RWPE1 (cell line): Measurements from ENCODE around the gene AHCYL2.

Source experiments
- CTCF ChIA-PET: fragments of 350-600 bp; sonication (Branson Sonifier 250); formaldehyde crosslinking; extraction: SDS; loops from one replicate; lab custom pipeline; 2021; lab: Yijun Ruan, JAX
- POLR2A ChIA-PET: fragments of 400-600 bp; formaldehyde crosslinking; extraction: SDS; loops from one replicate; lab custom pipeline; 2020; ENCODE audit warnings: antibody characterized with exemption; ENCODE audit not compliant: low non-redundant PET; lab: Yijun Ruan, JAX
- DNase-seq: peaks from one replicate; pipeline ENCODE4 v3.0.0; 2012; ENCODE audit warnings: low spot score
- H3K27ac ChIP-seq: fragments of 450-650 bp; 2 replicates; pipeline ENCODE4 v1.5.1; 2017
- TF ChIP-seq, protein P1 (sequence below): fragments of 450-650 bp; conservative IDR thresholded peaks from 2 replicates; pipeline ENCODE4 v1.5.1; 2017; ENCODE audit warnings: low read depth, mild to moderate bottlenecking

AHCYL2 gene

DNA sequence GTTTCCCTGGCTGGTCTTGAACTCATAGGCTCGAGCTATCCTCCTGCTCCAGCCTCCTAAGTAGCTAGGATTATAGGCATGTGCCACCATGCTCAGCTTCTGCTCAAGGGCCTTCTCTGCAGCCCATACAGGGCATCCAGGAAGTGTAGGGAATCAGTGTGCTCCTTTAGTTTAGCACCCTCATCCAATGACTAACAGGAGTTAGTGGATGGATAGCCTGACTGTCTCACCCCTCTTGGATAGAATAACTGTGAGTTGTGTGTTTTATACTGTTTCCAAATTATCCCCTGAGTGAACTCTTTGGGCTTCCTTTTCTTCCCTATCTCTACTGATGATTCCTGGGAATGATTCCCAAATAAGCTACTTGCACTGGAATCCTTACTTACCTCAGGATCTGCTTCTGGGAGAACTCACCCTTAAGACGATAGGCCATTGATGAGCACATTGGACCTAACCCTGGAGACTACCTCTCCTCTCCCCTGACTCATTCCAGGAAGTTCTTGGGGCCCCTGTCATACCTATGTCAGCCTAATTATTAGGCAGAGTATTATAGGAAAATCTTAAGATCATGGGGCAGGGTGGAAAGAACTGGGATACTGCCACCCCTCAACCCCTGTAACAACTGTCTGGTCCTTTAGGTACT is 227.9 kb downstream of the AHCYL2 start:
- no peak for DNase-seq
- no peak overlapping the region for H3K27ac ChIP-seq
- POLR2A ChIA-PET = no interaction called here
- TF ChIP-seq, protein P1, sequence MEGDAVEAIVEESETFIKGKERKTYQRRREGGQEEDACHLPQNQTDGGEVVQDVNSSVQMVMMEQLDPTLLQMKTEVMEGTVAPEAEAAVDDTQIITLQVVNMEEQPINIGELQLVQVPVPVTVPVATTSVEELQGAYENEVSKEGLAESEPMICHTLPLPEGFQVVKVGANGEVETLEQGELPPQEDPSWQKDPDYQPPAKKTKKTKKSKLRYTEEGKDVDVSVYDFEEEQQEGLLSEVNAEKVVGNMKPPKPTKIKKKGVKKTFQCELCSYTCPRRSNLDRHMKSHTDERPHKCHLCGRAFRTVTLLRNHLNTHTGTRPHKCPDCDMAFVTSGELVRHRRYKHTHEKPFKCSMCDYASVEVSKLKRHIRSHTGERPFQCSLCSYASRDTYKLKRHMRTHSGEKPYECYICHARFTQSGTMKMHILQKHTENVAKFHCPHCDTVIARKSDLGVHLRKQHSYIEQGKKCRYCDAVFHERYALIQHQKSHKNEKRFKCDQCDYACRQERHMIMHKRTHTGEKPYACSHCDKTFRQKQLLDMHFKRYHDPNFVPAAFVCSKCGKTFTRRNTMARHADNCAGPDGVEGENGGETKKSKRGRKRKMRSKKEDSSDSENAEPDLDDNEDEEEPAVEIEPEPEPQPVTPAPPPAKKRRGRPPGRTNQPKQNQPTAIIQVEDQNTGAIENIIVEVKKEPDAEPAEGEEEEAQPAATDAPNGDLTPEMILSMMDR = no peak
- CTCF ChIA-PET = interaction anchor here (0.6 kb wide), 1 partner anchor 314 kb away, joined by 3 read pairs; no protein-coding TSS in a partner anchor

DNA sequence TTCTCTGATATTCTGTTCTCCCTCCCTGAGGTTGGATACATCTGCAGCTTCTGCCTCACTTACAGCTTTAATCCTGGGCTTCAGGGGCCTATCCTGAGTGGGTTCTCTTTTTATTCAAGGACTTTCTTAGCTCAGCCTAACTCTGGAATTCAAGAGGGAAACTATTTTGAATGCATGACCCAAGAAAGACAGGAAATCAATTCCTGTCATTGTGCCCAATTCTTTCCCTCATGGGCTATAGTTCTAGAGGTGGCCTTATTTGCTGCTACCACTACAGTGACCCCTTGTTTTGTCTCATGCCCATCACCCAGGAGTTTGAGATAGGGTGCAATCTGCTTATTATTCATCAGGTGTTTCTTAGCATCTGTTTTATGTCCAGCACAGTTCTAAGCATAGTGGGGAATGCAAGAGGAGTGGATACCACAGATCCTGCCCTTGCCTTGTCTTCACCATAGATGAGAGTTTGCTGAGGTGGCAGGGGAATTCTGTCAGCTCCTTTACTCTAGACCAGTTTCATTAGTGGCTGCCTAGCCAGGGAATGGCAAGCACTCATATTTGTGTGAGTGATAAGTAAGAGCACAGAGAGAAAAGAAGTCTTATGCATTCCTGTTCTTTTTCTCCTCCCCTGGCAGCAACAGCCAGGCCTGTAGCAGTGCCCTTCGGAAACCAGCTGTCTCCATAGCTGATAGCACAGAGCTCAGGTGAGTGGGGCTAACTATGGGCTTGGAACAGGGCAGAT is 228.8 kb downstream of the AHCYL2 start:
- ChIA-PET POLR2A (no interaction called here), CTCF (no interaction called here)
- TF ChIP-seq, protein P1 = no peak
- no peak for DNase-seq
- H3K27ac ChIP-seq = no peak overlapping the region

DNA sequence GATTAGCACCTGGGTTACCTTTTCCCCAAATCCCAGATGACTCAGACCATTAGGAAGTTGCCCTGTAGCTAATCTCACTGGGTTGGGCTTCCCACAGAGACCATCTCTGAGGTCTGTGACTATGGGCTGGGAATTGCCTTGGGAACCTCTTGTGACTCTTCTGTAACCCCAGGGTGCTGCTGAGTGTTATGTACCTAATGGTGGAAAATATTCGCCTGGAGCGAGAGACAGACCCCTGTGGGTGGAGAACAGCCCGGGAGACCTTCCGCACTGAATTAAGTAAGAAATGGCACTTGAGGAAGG is 229.4 kb downstream of the AHCYL2 start:
- TF ChIP-seq, protein P1 = no peak
- DNase-seq = peak; percentile 57
- ChIA-PET POLR2A (no interaction called here), CTCF (no interaction called here)
- no peak overlapping the region for H3K27ac ChIP-seq

DNA sequence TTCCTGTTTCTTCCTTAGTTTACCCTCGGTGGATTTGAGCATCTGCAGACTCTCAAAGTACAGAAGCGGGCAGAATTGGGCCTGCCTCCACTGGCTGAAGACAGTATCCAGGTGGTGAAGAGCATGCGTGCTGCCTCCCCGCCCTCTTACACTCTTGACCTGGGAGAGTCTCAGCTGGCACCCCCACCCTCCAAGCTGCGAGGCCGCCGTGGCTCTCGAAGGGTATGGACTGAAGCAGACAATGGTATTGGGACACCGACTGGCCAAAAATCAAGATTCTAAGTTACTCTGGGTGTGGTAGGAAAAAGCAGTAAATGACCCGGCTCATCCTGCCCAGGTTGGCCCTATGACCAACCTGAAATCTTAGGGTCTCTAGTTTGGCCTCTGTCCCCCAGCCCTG is 231.6 kb downstream of the AHCYL2 start:
- DNase-seq = no peak
- TF ChIP-seq, protein P1 = no peak
- ChIA-PET CTCF (no interaction called here), POLR2A (interaction anchor here (0.7 kb wide), 1 partner anchor 15 kb away, joined by 7 read pairs; no protein-coding TSS in a partner anchor)
- H3K27ac ChIP-seq = no peak overlapping the region

DNA sequence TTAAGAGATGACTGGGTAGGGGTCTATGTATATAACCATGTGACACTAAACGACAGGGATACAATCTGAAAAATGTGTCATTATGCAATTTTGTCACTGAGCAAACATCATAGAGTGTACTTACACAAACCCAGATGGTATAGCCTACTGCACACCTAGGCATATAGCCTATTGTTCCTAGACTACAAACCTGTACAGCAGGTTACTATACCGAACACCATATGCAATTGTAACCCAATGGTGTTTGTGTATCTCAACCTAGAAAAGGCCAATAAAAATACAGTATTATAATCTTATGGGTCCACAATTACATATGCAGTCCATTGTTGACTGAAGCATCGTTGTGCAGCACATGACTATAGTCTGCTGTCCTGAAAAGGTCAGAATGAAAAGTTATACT is 232.3 kb downstream of the AHCYL2 start:
- no peak overlapping the region for H3K27ac ChIP-seq
- ChIA-PET CTCF (no interaction called here), POLR2A (no interaction called here)
- DNase-seq = no peak
- TF ChIP-seq, protein P1 = no peak

DNA sequence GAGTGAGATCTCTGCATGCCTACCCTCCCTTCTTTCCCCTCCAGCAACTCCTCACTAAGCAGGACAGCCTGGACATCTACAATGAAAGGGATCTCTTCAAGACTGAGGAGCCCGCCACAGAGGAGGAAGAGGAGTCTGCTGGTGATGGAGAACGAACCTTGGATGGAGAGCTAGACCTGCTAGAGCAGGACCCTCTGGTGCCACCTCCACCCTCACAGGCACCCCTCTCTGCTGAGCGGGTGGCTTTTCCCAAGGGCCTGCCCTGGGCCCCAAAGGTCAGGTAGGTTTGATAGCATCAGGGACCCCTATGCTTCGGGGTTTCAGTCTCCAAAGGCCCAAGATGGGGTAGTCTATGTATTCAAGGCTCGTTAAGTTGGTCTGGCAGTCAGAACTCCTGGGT is 233.3 kb downstream of the AHCYL2 start:
- no peak for DNase-seq
- ChIA-PET POLR2A (no interaction called here), CTCF (no interaction called here)
- H3K27ac ChIP-seq = no peak overlapping the region
- TF ChIP-seq, protein P1 = no peak
